Erythroblast (primary cell): ENCODE measurements around the gene RAD21L1.

Source experiments
- GATA1 ChIP-seq: IDR thresholded peaks from 2 replicates; pipeline ENCODE4 v1.6.1; 2011; ENCODE audit warnings: low read depth, mild to moderate bottlenecking, control low read depth, low read length, moderate library complexity
- POLR2A ChIP-seq: IDR thresholded peaks from 2 replicates; pipeline ENCODE4 v1.6.1; 2011; ENCODE audit warnings: mild to moderate bottlenecking, low read length

DNA sequence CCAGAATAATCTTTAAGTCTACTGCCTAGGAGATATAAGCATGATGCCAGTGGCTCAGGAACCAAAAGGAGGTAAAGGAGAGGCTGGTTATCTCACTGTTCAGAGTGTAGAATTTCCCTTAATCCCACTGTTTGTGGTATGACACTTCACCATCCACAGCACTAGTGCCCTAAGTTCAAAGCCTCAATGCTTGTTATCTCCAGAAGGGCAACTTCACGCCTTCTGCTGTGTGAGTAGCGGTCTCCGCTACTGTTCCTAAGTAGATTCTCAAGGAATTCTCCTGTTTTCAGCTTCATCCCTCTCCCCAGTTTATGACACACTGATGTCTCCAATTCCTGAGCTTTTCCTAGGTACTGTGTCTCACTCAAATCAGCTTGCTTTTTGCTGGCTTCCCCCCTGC is 26.6 kb downstream of the RAD21L1 start:
- TF ChIP-seq POLR2A: no peak
- no peak for TF ChIP-seq GATA1
